Measurements from ENCODE around the gene ADM2.

Gene ADM2

DNA sequence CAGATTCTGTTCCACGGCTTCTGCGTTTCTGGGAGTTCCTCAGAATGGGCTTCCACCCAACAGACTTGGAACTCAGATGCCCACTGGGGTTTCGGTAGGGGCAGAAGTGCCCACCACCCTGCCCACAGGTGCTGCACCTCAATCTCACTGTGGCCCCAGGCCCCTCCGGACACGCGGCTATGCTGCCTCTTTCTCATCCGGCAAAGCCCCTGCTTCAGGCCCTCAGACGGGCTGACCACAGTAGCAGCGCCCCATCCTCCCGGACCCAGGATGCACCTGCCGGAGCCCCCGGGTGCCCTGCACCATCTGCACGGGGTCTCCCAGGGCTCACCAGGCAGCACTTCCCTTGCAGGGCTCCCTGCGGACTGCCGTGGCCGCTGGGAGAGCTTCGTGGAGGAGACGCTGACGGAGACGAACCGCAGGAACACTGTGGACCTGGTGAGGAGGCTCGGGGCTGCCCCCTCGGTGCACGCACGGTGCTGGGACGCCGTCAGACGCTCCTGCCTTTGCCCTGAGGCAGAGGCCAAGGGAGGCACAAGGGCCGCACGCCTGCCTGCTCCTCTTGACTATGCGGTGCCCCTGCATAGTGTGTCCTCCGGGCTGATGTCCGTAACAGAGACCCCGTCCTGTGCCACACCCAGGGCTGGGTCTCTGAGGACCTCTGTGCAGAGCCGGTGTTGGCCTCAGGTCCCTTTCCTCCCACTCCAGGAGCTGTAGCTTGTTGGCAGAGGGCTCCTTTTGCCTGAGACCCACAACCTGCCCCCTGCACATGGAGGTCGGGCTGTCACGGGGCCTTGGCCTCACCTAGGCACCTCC, 45.1 kb upstream of the ADM2 start:
- POLR2A ChIA-PET: interaction anchor here (0.7 to 1.5 kb wide), 3 partner anchors 9 to 90 kb away, joined by 3 to 7 read pairs (median 4); partner anchors contain the start of gene LMF2
- CTCF ChIA-PET: no interaction called here
- TF ChIP-seq CTBP1 (IDR thresholded peaks at IDR 0.05; ENCODE audit: borderline replicate concordance): no peak
- no peak for TF ChIP-seq SP1 (IDR thresholded peaks at IDR 0.05)
- no peak for TF ChIP-seq FOXK2 (IDR thresholded peaks at IDR 0.05)
- TF ChIP-seq FOXA1 (IDR thresholded peaks at IDR 0.05): no peak
- TF ChIP-seq HDGF (IDR thresholded peaks at IDR 0.05; ENCODE audit: borderline replicate concordance): no peak
- DNase-seq (ENCODE audit: extremely low spot score): no peak

- DNase-seq (ENCODE audit: extremely low spot score): no peak
- POLR2A ChIA-PET: interaction anchor here (1.5 kb wide), 1 partner anchor 89 kb away, joined by 4 read pairs; no protein-coding TSS in a partner anchor
- CTCF ChIA-PET: no interaction called here
- TF ChIP-seq CTBP1 (IDR thresholded peaks at IDR 0.05; ENCODE audit: borderline replicate concordance): no peak
- no peak for TF ChIP-seq ELF4 (IDR thresholded peaks at IDR 0.05)
- no peak for TF ChIP-seq FOXK2 (IDR thresholded peaks at IDR 0.05)
- TF ChIP-seq HDGF (IDR thresholded peaks at IDR 0.05; ENCODE audit: borderline replicate concordance): no peak
- TF ChIP-seq SP1 (IDR thresholded peaks at IDR 0.05): no peak
- no peak for TF ChIP-seq ZNF384 (IDR thresholded peaks at IDR 0.05)
- TF ChIP-seq NFRKB (IDR thresholded peaks at IDR 0.05): no peak
- no peak for TF ChIP-seq FOXA1 (IDR thresholded peaks at IDR 0.05)
- no peak for TF ChIP-seq FOXM1 (IDR thresholded peaks at IDR 0.05; ENCODE audit: borderline replicate concordance)
- TF ChIP-seq PKNOX1 (IDR thresholded peaks at IDR 0.05): no peak
- no peak for TF ChIP-seq TARDBP (IDR thresholded peaks at IDR 0.05)
- no peak for TF ChIP-seq L3MBTL2 (conservative IDR thresholded peaks at IDR 0.05)
- TF ChIP-seq SUZ12 (IDR thresholded peaks at IDR 0.05): no peak
These were observed 44.5 kb upstream of the ADM2 start for GRCh38 chr22:50436841-50437341.

GRCh38 chr22:50437511-50438304, 43.6 kb upstream of the ADM2 start:
- TF ChIP-seq TARDBP (IDR thresholded peaks at IDR 0.05): no peak
- no peak for TF ChIP-seq SP1 (IDR thresholded peaks at IDR 0.05)
- no peak for TF ChIP-seq PKNOX1 (IDR thresholded peaks at IDR 0.05)
- TF ChIP-seq NFRKB (IDR thresholded peaks at IDR 0.05): no peak
- no peak for TF ChIP-seq L3MBTL2 (conservative IDR thresholded peaks at IDR 0.05)
- TF ChIP-seq FOXM1 (IDR thresholded peaks at IDR 0.05; ENCODE audit: borderline replicate concordance): no peak
- no peak for TF ChIP-seq FOXK2 (IDR thresholded peaks at IDR 0.05)
- no peak for TF ChIP-seq ELF4 (IDR thresholded peaks at IDR 0.05)
- no peak for TF ChIP-seq HDGF (IDR thresholded peaks at IDR 0.05; ENCODE audit: borderline replicate concordance)
- TF ChIP-seq ARNT (IDR thresholded peaks at IDR 0.05): no peak
- TF ChIP-seq BHLHE40 (IDR thresholded peaks at IDR 0.05; ENCODE audit: borderline replicate concordance): no peak
- TF ChIP-seq FOXA1 (IDR thresholded peaks at IDR 0.05): no peak
- no peak for TF ChIP-seq LEF1 (IDR thresholded peaks at IDR 0.05; ENCODE audit: borderline replicate concordance)
- TF ChIP-seq ZNF384 (IDR thresholded peaks at IDR 0.05): no peak
- TF ChIP-seq SUZ12 (IDR thresholded peaks at IDR 0.05): no peak
- ChIA-PET POLR2A (no interaction called here), CTCF (no interaction called here)
- DNase-seq (ENCODE audit: extremely low spot score): no peak

DNA sequence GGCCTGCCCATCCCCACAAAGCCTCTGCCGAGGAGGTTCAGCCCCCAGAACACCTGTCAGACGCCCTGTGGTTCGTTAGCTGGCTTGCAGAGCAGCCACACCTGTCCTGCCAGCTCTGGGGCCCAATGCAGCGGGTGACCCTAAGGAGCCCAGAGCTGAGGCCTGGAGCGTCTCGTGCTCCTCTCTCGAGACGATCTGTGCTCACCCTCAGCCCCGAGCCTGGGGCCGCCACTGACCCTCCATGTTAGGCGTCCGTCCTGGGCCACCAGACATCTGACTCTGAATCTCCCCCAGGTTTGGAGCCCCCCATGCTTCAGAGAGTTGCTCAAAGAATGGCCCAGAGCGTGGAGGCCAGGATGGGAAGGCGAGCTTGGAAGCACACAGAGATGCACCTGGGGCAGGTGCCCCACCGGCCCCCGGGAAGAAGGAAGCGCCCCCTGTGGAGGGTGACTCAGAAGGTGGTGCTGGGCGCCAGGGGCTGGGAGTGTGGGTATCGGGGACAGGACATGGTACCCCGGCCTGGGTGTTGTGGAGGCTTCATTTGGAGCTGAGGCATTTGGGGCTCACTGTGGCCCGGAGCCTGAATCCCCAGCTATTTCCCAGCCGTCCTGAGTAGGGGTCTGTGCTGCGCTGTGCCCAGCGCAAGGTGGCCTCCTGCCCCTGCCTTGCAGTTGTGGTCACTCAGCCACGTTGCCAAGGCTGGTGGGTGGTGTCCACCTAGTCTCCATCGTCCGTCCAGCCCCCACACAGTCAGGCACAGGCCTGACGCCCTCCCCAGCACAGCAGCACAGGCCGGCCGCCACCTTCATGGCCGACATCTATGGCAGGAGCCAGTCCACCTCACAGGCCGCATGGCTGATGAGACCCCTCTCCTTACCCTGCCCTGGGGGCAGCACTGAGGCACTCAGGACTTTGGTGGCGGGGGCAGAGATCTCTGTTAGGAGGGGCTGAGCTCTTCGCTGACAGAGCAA, 42.8 kb upstream of the ADM2 start:
- ChIA-PET CTCF (no interaction called here), POLR2A (interaction anchor here (2.3 kb wide), 1 partner anchor 69 kb away, joined by 4 read pairs; the partner anchor contains the start of gene LMF2)
- no peak for DNase-seq (ENCODE audit: extremely low spot score)
- TF ChIP-seq PKNOX1 (IDR thresholded peaks at IDR 0.05) (no peak), SUZ12 (IDR thresholded peaks at IDR 0.05) (no peak), LEF1 (IDR thresholded peaks at IDR 0.05; ENCODE audit: borderline replicate concordance) (no peak), HDGF (IDR thresholded peaks at IDR 0.05; ENCODE audit: borderline replicate concordance) (no peak), FOXA1 (IDR thresholded peaks at IDR 0.05) (no peak), FOXK2 (IDR thresholded peaks at IDR 0.05) (no peak), NFRKB (IDR thresholded peaks at IDR 0.05) (no peak), L3MBTL2 (conservative IDR thresholded peaks at IDR 0.05) (no peak), FOXM1 (IDR thresholded peaks at IDR 0.05; ENCODE audit: borderline replicate concordance) (no peak), ELF4 (IDR thresholded peaks at IDR 0.05) (no peak), CTBP1 (IDR thresholded peaks at IDR 0.05; ENCODE audit: borderline replicate concordance) (no peak), SP1 (IDR thresholded peaks at IDR 0.05) (no peak), ARNT (IDR thresholded peaks at IDR 0.05) (no peak), BHLHE40 (IDR thresholded peaks at IDR 0.05; ENCODE audit: borderline replicate concordance) (no peak), ZNF384 (IDR thresholded peaks at IDR 0.05) (no peak), TARDBP (IDR thresholded peaks at IDR 0.05) (no peak)

All from HEK293T (cell line).